ENCODE data around the gene GABARAP.

- TF ChIP-seq POLR2A (IDR thresholded peaks at IDR 0.05), result no peak
- no peak for TF ChIP-seq CTCF (IDR thresholded peaks at IDR 0.05)
Measured at GRCh38 chr17:7281953-7282751, 39.9 kb upstream of the GABARAP start.

All from thyroid gland (tissue), 4 donors.